Upper lobe of left lung (tissue), 6 donors: ENCODE measurements around the gene MECP2. TPM values are rescaled to one million over a fixed set of nuclear protein-coding genes. Genes with fewer than 3 reads are reported as not detected.

Source experiments
- ATAC-seq, 2 donors: fragments of 200-7000 bp; cut with Tn5 transposase; one replicate each; pipeline ENCODE4 v1.9.1; 2022; ENCODE audit warnings: mild to moderate bottlenecking in 2 of 2, moderate library complexity in 2 of 2; ENCODE audit not compliant: low FRiP score in 2 of 2
- DNase-seq, 2 donors: peaks; one replicate each; pipeline ENCODE4 v3.0.0-alpha.2; 2019 to 2020
- H3K27ac ChIP-seq, 4 donors: fragments of 200-600 bp; sonication (generic); one replicate each; pipeline ENCODE4 v1.5.1; 2016 to 2019
- H3K27me3 ChIP-seq, 4 donors: fragments of 200-600 bp; sonication (generic); one replicate each; pipeline ENCODE4 v1.5.1; 2017 to 2019
- H3K36me3 ChIP-seq, 4 donors: fragments of 200-600 bp; sonication (generic); one replicate each; pipeline ENCODE4 v1.5.1; 2016 to 2019
- H3K4me1 ChIP-seq, 4 donors: fragments of 200-600 bp; sonication (generic); one replicate each; pipeline ENCODE4 v1.5.1; 2018 to 2019
- H3K4me3 ChIP-seq, 4 donors: fragments of 200-600 bp; sonication (generic); one replicate each; pipeline ENCODE4 v1.5.1; 2017 to 2019; ENCODE audit warnings: mild to moderate bottlenecking in 2 of 4, moderate library complexity in 1 of 4
- H3K9me3 ChIP-seq, 4 donors: fragments of 200-600 bp; sonication (generic); one replicate each; pipeline ENCODE4 v1.5.1; 2018 to 2019
- CTCF ChIP-seq, 6 experiments: fragments of 450-650 bp in 4 of 6; fragments of 200-600 bp in 2 of 6; sonication (generic) in 2 of 6; IDR thresholded peaks; one replicate each; pipeline ENCODE4 v1.5.1; 2016 to 2019; ENCODE audit warnings: antibody characterized with exemption in 6 of 6
- EP300 ChIP-seq, 4 donors: sonication (generic); formaldehyde crosslinking; IDR thresholded peaks; one replicate each; pipeline ENCODE4 v1.5.1; 2017; ENCODE audit warnings: antibody characterized with exemption in 4 of 4, control low read depth in 2 of 4
- POLR2A ChIP-seq, 4 donors: fragments of 450-650 bp; IDR thresholded peaks; one replicate each; pipeline ENCODE4 v1.5.1; 2016 to 2017; ENCODE audit warnings: antibody characterized with exemption in 4 of 4, mild to moderate bottlenecking in 2 of 4
- POLR2AphosphoS5 ChIP-seq, 2 donors: sonication (generic); formaldehyde crosslinking; IDR thresholded peaks; one replicate each; pipeline ENCODE4 v1.5.1; 2017; ENCODE audit warnings: antibody characterized with exemption in 2 of 2
- WGBS, 2 donors: methylation state at CpG; one replicate each; pipeline ENCODE4 v1.1.5; 2017 to 2018; 5-methylcytosine and 5-hydroxymethylcytosine counted together
- total RNA-seq, 6 donors: library from RNA; depleted of rRNA in 4 of 6; stranded (reverse); fragments of >200 nt in 4 of 6; gene quantifications; one replicate each; pipeline versions ENCODE4 v1.1.0 to v1.2.1, GENCODE V29; 2016 to 2021
- donor health status: DM: no; HTN: no; CAD: no; lungs with moderate emphysema.
- donor health status: DM: no; HTN: yes; CAD: no; lungs with severe emphysema.

MECP2 gene
- total RNA-seq, 6 donors from 2014 or later: 43.3 to 110 (median 59.3) TPM

- peaks cover 12 to 41% (median 27%) of the 10 kb centered on the region in 4 donors for H3K4me1 ChIP-seq
- DNase-seq: no peak
- H3K27ac ChIP-seq: peak overlapping the region in 1 of 4 donors; percentile 34
These were observed 37.7 kb downstream of the MECP2 start for GRCh38 chrX:154059729-154060245.

GRCh38 chrX:154059231-154059630 is 38.3 kb downstream of the MECP2 start:
- WGBS, 2 donors: 0 to 21% methylated on average over 1 of the region's 1 CpG
- H3K36me3 ChIP-seq: peaks cover 0 to 6% (median 0%) of the 10 kb centered on the region in 4 donors
- no peaks in the 10 kb centered on the region for H3K9me3 ChIP-seq
- ATAC-seq (no peak), DNase-seq (no peak)
- H3K4me1 ChIP-seq: peaks cover 9 to 38% (median 25%) of the 10 kb centered on the region in 4 donors
- no peak overlapping the region for H3K4me3 ChIP-seq
- no peaks in the 10 kb centered on the region for H3K27me3 ChIP-seq
- no peak for TF ChIP-seq EP300 (IDR thresholded peaks at IDR 0.05)
- no peak for TF ChIP-seq POLR2AphosphoS5 (IDR thresholded peaks at IDR 0.05)
- no peak for TF ChIP-seq CTCF (IDR thresholded peaks at IDR 0.05)
- no peak for TF ChIP-seq POLR2A (IDR thresholded peaks at IDR 0.05)
- H3K27ac ChIP-seq: peak overlapping the region in 1 of 4 donors; percentile 34

More at GRCh38 chrX:154059729-154060245, 37.7 kb downstream of the MECP2 start:
- no peaks in the 10 kb centered on the region for H3K9me3 ChIP-seq
- peaks cover 0 to 6% (median 0%) of the 10 kb centered on the region in 4 donors for H3K36me3 ChIP-seq
- 69 to 80% methylated on average over 5 of the region's 5 CpGs for WGBS, 2 donors
- no peak for ATAC-seq
- TF ChIP-seq POLR2A (IDR thresholded peaks at IDR 0.05) (no peak), EP300 (IDR thresholded peaks at IDR 0.05) (no peak), CTCF (IDR thresholded peaks at IDR 0.05) (no peak), POLR2AphosphoS5 (IDR thresholded peaks at IDR 0.05) (no peak)
- no peak overlapping the region for H3K4me3 ChIP-seq
- H3K27me3 ChIP-seq: no peaks in the 10 kb centered on the region

- Histone ChIP-seq H3K9me3 (no peaks in the 10 kb centered on the region), H3K4me1 (peaks cover 2 to 35% (median 19%) of the 10 kb centered on the region in 4 donors), H3K36me3 (peaks cover 0 to 6% (median 0%) of the 10 kb centered on the region in 4 donors), H3K27ac (no peak overlapping the region), H3K27me3 (no peaks in the 10 kb centered on the region), H3K4me3 (no peak overlapping the region)
- TF ChIP-seq POLR2A (IDR thresholded peaks at IDR 0.05) (no peak), POLR2AphosphoS5 (IDR thresholded peaks at IDR 0.05) (no peak), EP300 (IDR thresholded peaks at IDR 0.05) (no peak), CTCF (IDR thresholded peaks at IDR 0.05) (no peak)
- ATAC-seq (no peak), DNase-seq (no peak)
- 80% methylated on average over 1 to 11 of the region's 11 CpGs for WGBS, 2 donors
These were observed 39.1 kb downstream of the MECP2 start for GRCh38 chrX:154058214-154058997.

GRCh38 chrX:154057791-154058190 is 39.7 kb downstream of the MECP2 start:
- H3K36me3 ChIP-seq: peaks cover 0 to 6% (median 0%) of the 10 kb centered on the region in 4 donors
- ATAC-seq (no peak), DNase-seq (no peak)
- WGBS, 2 donors: 83% methylated on average over 1 of the region's 1 CpG; no CpG with 5 or more reads in 1 of the 2 donors
- TF ChIP-seq CTCF (IDR thresholded peaks at IDR 0.05): no peak
- H3K4me3 ChIP-seq: no peak overlapping the region
- H3K4me1 ChIP-seq: peaks cover 0 to 29% (median 18%) of the 10 kb centered on the region in 4 donors
- no peaks in the 10 kb centered on the region for H3K27me3 ChIP-seq
- H3K9me3 ChIP-seq: no peaks in the 10 kb centered on the region
- no peak overlapping the region for H3K27ac ChIP-seq
